ENCODE results near the gene CA4.

The CA4 gene

GRCh38 chr17:60103957-60104356, 45.8 kb upstream of the CA4 start:
- H3K36me3 ChIP-seq (ENCODE audit: control insufficient read depth in 2 of 2, insufficient read depth in 1 of 2, low read length in 2 of 2) = no peaks in the 10 kb centered on the region
- TF ChIP-seq ZNF214 (tag by site-specific recombination; IDR thresholded peaks at IDR 0.05; ENCODE audit: borderline replicate concordance) = no peak
- TF ChIP-seq ZNF114 (tag by site-specific recombination; IDR thresholded peaks at IDR 0.05) = no peak
- H3K9me3 ChIP-seq (ENCODE audit: control insufficient read depth, insufficient read depth, low read depth, low read length) = no peaks in the 10 kb centered on the region
- CTCF ChIA-PET = no interaction called here
- POLR2A ChIA-PET = no interaction called here
- H3K4me1 ChIP-seq (ENCODE audit: control insufficient read depth, insufficient read depth, low read length) = no peaks in the 10 kb centered on the region
- no peak overlapping the region for H3K4me3 ChIP-seq (ENCODE audit: low read depth, low read length)
- H3K27ac ChIP-seq (ENCODE audit: extremely low read depth, low read depth, low read length) = no peak overlapping the region

GRCh38 chr17:60106340-60107059, 43.3 kb upstream of the CA4 start:
- POLR2A ChIA-PET = no interaction called here
- TF ChIP-seq MZF1 (tag by site-specific recombination; IDR thresholded peaks at IDR 0.05; ENCODE audit: borderline replicate concordance) (no peak), SP2 (tag by site-specific recombination; IDR thresholded peaks at IDR 0.05) (no peak), ZNF629 (tag by site-specific recombination; IDR thresholded peaks at IDR 0.05) (no peak), INSM2 (tag by site-specific recombination; IDR thresholded peaks at IDR 0.05) (no peak), HOXC10 (CRISPR knock-in tag; IDR thresholded peaks at IDR 0.05) (no peak), ZBTB8A (tag by site-specific recombination; IDR thresholded peaks at IDR 0.05) (no peak), ZNF311 (tag by site-specific recombination; IDR thresholded peaks at IDR 0.05; ENCODE audit: borderline replicate concordance) (no peak), ZNF274 (IDR thresholded peaks at IDR 0.05; ENCODE audit: low read length) (no peak), ZNF274 (tag by site-specific recombination; IDR thresholded peaks at IDR 0.05; ENCODE audit: borderline replicate concordance) (no peak), KLF16 (tag by site-specific recombination; IDR thresholded peaks at IDR 0.05) (no peak), ZNF555 (tag by site-specific recombination; conservative IDR thresholded peaks at IDR 0.05) (no peak)
- TF ChIP-seq, protein P1, sequence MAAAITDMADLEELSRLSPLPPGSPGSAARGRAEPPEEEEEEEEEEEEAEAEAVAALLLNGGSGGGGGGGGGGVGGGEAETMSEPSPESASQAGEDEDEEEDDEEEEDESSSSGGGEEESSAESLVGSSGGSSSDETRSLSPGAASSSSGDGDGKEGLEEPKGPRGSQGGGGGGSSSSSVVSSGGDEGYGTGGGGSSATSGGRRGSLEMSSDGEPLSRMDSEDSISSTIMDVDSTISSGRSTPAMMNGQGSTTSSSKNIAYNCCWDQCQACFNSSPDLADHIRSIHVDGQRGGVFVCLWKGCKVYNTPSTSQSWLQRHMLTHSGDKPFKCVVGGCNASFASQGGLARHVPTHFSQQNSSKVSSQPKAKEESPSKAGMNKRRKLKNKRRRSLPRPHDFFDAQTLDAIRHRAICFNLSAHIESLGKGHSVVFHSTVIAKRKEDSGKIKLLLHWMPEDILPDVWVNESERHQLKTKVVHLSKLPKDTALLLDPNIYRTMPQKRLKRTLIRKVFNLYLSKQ (tag by site-specific recombination; IDR thresholded peaks at IDR 0.05; ENCODE audit: borderline replicate concordance) = no peak
- no peak overlapping the region for H3K4me3 ChIP-seq (ENCODE audit: low read depth, low read length)
- CTCF ChIA-PET = no interaction called here
- H3K4me1 ChIP-seq (ENCODE audit: control insufficient read depth, insufficient read depth, low read length) = no peaks in the 10 kb centered on the region
- H3K27ac ChIP-seq (ENCODE audit: extremely low read depth, low read depth, low read length) = no peak overlapping the region
- no peaks in the 10 kb centered on the region for H3K36me3 ChIP-seq (ENCODE audit: control insufficient read depth in 2 of 2, insufficient read depth in 1 of 2, low read length in 2 of 2)
- no peaks in the 10 kb centered on the region for H3K9me3 ChIP-seq (ENCODE audit: control insufficient read depth, insufficient read depth, low read depth, low read length)

GRCh38 chr17:60107526-60108257, 42.1 kb upstream of the CA4 start:
- Histone ChIP-seq H3K4me3 (ENCODE audit: low read depth, low read length) (no peak overlapping the region), H3K9me3 (ENCODE audit: control insufficient read depth, insufficient read depth, low read depth, low read length) (no peaks in the 10 kb centered on the region), H3K27ac (ENCODE audit: extremely low read depth, low read depth, low read length) (no peak overlapping the region), H3K36me3 (ENCODE audit: control insufficient read depth in 2 of 2, insufficient read depth in 1 of 2, low read length in 2 of 2) (no peaks in the 10 kb centered on the region), H3K4me1 (ENCODE audit: control insufficient read depth, insufficient read depth, low read length) (no peaks in the 10 kb centered on the region)
- ChIA-PET CTCF (no interaction called here), POLR2A (no interaction called here)
- TF ChIP-seq ZNF785 (tag by site-specific recombination; IDR thresholded peaks at IDR 0.05) (no peak), ZNF274 (IDR thresholded peaks at IDR 0.05; ENCODE audit: low read length) (no peak), ZNF274 (tag by site-specific recombination; IDR thresholded peaks at IDR 0.05; ENCODE audit: borderline replicate concordance) (no peak), ZNF121 (tag by site-specific recombination; IDR thresholded peaks at IDR 0.05) (no peak), ZNF23 (tag by site-specific recombination; IDR thresholded peaks at IDR 0.05; ENCODE audit: borderline replicate concordance) (no peak), ZNF223 (tag by site-specific recombination; IDR thresholded peaks at IDR 0.05) (no peak), ZNF544 (tag by site-specific recombination; IDR thresholded peaks at IDR 0.05) (no peak), ZNF449 (tag by site-specific recombination; IDR thresholded peaks at IDR 0.05) (no peak), ZNF639 (tag by site-specific recombination; IDR thresholded peaks at IDR 0.05) (no peak)
- TF ChIP-seq, protein P2, sequence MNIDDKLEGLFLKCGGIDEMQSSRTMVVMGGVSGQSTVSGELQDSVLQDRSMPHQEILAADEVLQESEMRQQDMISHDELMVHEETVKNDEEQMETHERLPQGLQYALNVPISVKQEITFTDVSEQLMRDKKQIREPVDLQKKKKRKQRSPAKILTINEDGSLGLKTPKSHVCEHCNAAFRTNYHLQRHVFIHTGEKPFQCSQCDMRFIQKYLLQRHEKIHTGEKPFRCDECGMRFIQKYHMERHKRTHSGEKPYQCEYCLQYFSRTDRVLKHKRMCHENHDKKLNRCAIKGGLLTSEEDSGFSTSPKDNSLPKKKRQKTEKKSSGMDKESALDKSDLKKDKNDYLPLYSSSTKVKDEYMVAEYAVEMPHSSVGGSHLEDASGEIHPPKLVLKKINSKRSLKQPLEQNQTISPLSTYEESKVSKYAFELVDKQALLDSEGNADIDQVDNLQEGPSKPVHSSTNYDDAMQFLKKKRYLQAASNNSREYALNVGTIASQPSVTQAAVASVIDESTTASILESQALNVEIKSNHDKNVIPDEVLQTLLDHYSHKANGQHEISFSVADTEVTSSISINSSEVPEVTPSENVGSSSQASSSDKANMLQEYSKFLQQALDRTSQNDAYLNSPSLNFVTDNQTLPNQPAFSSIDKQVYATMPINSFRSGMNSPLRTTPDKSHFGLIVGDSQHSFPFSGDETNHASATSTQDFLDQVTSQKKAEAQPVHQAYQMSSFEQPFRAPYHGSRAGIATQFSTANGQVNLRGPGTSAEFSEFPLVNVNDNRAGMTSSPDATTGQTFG (tag by site-specific recombination; IDR thresholded peaks at IDR 0.05; ENCODE audit: borderline replicate concordance) = no peak

Data from HEK293 (cell line).